AG08395 (cell line): Measurements from ENCODE around the gene HAS3.
"Not testable (repeated sequence)": the region's sequence is repeated elsewhere in the genome, so short reads cannot be mapped to it uniquely, and the experiment has no call there.

Experiments used
- DNase-seq: peaks from one replicate; pipeline ENCODE4 v3.0.0; 2012; ENCODE audit warnings: mixed read lengths, low spot score

Gene HAS3, protein sequence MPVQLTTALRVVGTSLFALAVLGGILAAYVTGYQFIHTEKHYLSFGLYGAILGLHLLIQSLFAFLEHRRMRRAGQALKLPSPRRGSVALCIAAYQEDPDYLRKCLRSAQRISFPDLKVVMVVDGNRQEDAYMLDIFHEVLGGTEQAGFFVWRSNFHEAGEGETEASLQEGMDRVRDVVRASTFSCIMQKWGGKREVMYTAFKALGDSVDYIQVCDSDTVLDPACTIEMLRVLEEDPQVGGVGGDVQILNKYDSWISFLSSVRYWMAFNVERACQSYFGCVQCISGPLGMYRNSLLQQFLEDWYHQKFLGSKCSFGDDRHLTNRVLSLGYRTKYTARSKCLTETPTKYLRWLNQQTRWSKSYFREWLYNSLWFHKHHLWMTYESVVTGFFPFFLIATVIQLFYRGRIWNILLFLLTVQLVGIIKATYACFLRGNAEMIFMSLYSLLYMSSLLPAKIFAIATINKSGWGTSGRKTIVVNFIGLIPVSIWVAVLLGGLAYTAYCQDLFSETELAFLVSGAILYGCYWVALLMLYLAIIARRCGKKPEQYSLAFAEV

DNA sequence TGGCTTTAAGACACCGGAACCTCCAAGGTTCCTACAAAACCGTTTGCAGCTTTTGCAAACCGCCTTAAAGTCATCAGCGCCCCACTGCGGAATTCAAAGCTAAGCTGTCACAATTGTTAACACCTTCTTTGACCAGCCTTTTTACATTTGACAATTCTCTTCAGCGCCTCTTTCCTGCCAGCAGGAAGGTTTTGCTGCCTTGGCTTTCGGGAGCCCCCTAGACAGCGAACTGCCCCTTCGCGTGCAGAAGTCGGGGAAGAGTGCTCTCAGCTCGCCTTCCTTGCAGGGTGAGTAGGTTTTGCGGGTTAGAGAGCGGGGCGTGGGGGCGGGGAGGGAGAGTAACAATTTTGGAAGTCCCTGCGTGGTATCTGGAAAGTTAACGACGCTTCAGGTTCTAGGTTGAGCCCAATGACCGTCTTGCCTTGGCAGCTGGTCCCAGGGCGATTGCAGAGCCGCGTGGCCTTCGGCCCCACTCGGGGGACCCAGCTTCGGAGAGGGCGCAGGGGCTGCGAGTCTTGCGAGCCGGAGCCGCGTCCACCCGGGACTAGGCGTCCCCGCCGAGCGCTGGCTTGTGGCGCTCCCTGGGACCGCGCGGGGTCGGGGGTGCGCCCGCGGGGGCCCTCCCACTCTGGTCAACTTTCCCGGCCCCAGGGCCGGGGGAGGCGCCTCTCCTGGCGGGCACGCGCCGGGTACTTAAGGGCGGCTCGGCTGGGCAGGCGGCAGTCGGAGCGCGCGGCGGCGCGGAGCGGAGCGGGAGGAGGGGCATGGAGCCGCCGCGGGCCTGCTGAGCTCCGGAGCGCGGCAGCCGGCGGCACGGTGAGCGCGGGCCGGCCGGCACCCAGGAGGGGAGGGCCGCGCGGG, at the start of gene HAS3:
Gene HAS3 (plus strand): TSS at position 153 of the 861 bp plus-strand sequence. CDS start 3,743 bp downstream, outside the sequence.
- DNase-seq = peak; percentile 66

DNA sequence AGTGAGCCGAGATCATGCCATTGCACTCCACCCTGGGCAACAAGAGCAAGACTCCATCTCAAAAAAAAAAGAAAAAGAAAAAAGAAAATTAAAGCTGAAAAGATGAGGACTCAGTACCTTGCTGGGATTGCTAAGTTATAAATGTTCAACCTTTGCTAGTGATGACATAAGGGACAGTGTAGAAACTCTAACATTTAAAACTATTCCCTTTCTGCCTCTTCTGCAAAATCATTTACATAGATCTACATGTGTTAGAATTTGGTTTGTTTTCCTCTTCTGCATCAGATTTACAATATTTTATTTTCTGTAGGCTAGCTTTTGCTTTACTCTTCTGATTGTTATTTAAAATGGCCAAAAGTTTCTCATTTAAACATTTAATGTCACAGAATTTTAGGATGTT, 49.5 kb upstream of the HAS3 start:
- DNase-seq = no peak

DNA sequence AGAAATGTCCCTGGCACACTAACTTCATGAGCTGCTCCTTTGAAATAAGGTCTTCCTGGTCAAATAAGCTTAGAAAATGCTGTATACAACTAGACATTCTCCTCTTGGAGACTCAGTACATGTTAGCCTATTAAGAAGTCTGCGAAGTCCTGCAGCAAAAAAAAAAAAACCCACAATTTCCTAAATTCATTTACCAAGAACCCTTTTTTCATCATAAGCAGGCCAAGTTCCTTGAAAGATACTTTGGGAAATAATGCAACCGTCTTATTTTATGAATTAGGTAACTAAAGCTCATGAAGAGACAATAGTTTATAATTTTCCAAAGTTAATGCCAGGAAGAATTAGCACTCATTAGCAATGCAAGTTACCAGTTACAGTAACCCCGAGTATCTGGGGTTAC, 49.0 kb upstream of the HAS3 start:
- no peak for DNase-seq

- DNase-seq = peak; percentile 92
Observed at GRCh38 chr16:69057400-69058378, 47.8 kb upstream of the HAS3 start.

GRCh38 chr16:69063491-69063890, 42.0 kb upstream of the HAS3 start:
- not testable (repeated sequence) for DNase-seq

DNA sequence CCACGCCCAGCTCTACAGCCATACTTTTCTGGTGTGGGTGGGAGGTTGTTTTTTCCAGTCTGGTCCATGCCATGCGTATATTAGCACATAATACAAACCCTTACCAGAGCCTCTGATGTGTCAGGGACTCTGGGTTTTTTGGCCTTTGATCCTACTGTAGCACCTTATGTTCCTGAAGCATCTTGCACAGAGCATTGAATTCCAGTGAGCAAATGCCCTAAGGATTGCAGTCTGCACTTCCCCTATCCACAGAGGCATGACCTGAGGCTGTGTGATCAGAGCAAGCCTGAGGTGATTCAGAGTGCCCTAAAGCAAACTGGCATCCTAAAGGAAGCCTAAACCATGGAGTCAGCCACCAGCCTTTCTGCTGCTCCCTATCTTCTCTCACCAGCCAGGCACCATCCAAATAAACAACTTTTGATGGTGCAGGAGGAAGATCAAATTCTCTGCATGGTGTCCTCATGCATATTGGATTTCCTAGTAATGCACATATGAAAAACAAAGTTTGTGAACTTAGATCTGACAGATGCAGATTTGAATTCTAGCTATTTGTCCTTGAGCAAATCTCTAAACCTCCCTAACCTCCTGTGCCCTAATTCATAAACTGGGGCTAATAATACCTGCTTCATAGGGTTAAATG, 41.2 kb upstream of the HAS3 start:
- DNase-seq = no peak

GRCh38 chr16:69064764-69065313, 40.6 kb upstream of the HAS3 start:
- no peak for DNase-seq

DNA sequence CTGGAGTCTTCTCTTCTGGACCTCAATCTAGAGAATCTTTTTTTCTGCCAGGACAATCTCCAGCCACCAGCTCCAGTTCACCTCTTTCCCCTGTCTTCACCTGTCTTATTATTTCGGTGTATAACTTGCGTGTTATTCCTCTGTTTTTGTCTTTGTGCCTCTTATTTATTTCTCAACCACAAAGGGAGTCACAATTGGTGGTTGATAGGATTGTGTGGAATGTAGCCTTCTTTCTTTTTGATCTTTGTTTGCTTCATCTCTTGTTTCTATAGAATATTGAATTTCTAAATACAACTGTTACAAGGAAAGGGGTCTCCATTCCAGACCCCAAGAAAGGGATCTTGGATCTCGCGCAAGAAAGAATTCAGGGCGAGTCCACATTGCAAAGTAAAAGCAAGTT, 35.9 kb upstream of the HAS3 start:
- no peak for DNase-seq

DNA sequence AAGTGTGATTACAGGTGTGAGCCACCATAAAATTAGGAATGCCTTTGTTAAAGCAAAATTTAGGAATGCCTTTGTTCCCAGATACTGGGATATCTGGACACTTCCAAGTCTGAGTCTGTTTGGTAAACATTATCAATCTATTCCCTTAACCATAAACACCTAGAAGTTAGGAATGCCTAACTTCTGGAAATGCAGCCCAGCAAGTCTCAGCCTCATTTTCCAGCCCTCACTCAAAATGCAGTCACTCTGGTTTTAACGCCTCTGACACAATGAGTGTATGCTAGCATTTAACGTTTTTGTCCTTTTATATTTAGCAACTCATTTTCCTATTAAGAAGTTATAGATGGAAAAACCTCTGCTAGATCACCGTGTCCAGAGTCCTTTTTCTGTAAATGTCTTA, 34.4 kb upstream of the HAS3 start:
- no peak for DNase-seq

DNA sequence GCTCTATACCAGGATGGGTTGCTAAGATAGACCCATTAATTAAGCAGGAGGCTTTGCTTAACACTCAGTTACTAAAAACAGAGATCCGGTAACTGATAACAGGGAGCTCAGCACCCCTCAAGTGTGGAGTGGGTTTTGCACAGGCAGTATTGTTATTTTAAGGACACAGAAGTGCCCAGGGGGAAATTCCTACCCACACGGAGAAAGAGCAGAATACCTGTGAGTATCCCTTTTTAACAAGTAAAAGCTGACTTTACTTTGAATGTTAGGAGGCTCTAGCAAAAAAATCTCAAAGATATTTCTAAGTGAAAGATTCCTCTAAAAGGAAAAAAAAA, 32.8 kb upstream of the HAS3 start:
- DNase-seq = no peak

GRCh38 chr16:69073181-69073702, 32.2 kb upstream of the HAS3 start:
- peak; percentile 66 for DNase-seq

- DNase-seq = no peak
Observed at GRCh38 chr16:69077251-69077650, 28.2 kb upstream of the HAS3 start.

GRCh38 chr16:69078073-69078472, 27.4 kb upstream of the HAS3 start:
- DNase-seq = no peak

DNA sequence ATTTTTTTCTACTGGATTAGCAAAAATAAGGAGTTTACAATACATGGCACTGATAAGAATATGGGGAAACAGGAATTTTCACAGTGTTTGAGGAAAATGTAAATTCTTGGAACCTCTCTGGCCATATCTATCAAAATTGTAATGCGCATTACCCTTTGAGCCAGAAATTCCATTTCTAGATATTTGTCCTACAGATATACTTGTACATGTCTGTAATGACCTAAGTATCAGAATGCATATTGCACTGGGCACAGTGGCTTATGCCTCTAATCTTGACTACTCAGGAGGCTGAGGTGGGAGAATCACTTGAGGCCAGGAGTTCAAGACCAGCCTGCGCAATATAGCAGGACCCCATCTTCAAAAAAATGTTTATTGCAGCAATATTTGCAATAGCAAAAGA, 25.8 kb upstream of the HAS3 start:
- no peak for DNase-seq

DNA sequence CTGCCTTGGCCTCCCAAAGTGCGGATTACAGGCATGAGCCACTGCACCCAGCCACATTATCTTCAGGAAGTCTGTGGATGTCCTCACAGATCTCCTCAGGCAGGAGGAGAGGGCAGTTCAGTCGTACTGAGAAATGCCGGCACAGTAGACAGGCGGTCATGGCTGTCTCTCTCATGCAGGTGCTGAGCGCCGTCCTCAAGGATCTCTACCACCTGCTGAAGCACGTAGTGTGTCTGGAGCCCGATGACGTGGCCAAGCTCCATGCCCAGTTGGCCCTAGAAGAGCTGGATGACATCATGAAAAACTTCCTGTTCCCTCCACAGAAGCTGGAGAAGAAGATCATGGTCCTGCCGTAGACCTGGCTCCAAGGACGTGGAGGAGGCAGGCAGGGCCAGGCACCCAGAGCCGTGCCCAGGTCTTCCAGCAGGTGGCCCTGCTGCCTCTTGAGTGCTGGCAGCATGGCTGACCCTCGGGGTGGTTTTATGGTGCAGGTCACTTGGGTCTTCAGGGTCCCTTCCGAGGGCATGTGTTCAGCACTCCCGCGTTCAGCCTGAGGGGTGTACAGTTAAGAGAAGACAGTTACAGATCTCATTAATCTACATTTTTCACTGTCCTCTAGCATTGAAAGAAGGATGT, 22.0 kb upstream of the HAS3 start:
- no peak for DNase-seq

DNA sequence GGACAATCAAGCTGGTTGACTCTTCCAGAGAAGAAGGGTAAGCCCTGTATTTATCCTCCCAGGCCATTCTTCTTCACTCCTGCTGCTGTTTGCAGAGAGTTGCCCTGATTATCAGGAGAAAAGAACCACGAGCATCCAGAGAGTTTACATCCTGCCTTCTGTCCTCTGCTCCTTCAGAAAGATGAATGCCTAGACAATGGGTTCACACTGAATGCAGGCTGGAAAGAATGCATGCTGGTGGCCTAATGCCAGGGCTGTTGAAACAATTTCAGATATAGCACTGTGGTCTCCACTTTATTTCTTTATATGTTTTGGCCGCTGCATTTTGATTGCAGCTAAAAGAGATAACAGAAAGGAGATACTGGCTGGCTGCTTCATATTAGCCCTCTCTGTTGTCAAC, 21.2 kb upstream of the HAS3 start:
- peak; percentile 55 for DNase-seq

- no peak for DNase-seq
Observed at GRCh38 chr16:69085032-69085695, 20.3 kb upstream of the HAS3 start.

GRCh38 chr16:69087161-69087581, 18.3 kb upstream of the HAS3 start:
- no peak for DNase-seq

DNA sequence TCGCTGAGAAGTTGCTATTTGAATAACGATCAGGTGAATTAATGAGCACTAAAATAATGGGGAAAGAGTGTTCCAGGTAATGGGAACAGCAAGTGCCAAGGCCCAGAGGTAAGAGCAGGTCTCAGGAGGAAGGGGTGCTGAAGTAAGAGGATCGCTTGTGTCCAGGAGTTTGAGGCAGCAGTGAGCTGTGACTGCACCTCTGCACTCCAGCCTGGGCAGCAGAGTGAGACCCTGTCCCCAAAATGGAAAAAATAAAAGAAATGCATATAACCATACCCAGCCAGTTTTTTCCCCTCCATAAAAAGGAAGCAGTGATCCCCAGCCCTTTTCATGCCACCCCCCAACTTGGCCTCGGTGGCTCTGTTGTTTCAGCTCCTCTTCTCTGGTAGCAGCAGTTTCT, 16.8 kb upstream of the HAS3 start:
- no peak for DNase-seq
